ENCODE data around the gene CPNE6. TPM values are rescaled to one million over a fixed set of nuclear protein-coding genes. Genes with fewer than 3 reads are reported as not detected.

Gene CPNE6
- total and polyA plus RNA-seq, 2 of the 13 experiments (the other 11 are each of a cell fraction or from before 2014, with no cell fraction given) = not detected

DNA sequence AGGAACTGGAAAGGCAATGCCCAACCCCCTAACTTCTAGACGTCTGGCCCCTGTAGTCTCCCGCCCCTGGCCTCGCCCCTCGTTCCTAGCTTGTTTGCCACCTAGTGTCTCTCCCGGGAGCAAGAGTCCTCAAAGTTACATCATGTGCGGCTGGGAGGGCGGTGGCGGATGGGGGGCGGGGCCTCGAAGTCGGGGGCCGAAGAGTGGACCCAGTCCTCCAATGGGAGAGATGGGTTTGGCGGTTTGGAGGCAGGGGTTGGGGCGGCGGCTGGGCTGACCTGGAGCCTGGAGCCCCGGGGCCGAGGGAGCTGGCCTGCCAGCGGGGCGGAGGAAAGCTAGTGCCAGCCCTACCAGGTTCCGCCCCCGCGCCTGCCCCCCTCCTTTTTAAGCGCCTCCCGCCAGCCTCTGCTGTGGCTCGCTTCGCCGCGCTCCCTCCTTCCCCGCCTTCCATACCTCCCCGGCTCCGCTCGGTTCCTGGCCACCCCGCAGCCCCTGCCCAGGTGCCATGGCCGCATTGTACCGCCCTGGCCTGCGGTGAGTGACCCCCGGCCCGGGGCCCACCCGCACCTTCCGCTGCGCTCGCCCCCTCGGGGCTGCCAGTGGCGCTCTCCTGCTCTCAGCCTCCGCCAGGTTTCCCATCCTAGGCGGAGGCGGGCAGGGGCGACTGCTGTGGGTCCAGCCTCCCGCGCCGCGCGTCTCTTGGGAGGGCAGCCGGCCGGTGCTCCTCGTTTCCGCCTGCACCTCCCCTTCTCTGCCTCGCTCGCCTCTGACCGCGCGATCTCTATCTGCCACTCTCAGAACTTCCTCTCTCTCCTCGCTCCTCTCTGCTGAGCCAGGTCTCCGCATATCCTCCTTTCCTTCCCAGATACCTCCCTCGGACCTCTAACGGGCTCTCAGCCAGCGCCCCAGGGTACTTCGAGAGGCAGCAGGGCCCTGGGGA is 22.8 kb downstream of the CPNE6 start, which contains the start of gene PCK2 (continued):
- TF ChIP-seq, protein P1, sequence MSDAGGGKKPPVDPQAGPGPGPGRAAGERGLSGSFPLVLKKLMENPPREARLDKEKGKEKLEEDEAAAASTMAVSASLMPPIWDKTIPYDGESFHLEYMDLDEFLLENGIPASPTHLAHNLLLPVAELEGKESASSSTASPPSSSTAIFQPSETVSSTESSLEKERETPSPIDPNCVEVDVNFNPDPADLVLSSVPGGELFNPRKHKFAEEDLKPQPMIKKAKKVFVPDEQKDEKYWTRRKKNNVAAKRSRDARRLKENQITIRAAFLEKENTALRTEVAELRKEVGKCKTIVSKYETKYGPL (CRISPR knock-in tag; IDR thresholded peaks at IDR 0.05) = peak; percentile 93
- peak; percentile 81; the same call in 1 of the 2 replicates for TF ChIP-seq MLLT10 (CRISPR knock-in tag; IDR thresholded peaks at IDR 0.05)
- TF ChIP-seq ZNF839 (CRISPR knock-in tag; IDR thresholded peaks at IDR 0.05; ENCODE audit: borderline replicate concordance) = peak; percentile 75; the same call in 1 of the 2 replicates
- no peak for TF ChIP-seq EED (CRISPR knock-in tag; IDR thresholded peaks at IDR 0.05)
- TF ChIP-seq, protein P2, sequence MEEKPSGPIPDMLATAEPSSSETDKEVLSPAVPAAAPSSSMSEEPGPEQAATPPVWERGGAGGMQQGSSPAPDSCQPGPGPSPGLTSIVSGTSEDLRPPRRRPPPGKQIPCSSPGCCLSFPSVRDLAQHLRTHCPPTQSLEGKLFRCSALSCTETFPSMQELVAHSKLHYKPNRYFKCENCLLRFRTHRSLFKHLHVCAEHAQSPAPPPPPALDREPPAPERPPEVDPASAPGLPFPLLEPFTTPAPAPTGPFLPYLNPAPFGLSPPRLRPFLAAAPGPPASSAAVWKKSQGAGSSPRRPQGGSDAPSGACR (CRISPR knock-in tag; IDR thresholded peaks at IDR 0.05) = no peak
- peak; percentile 96 for TF ChIP-seq HNRNPL (IDR thresholded peaks at IDR 0.05; ENCODE audit: low read depth, low read length)
- no peak for TF ChIP-seq SP4 (CRISPR knock-in tag; IDR thresholded peaks at IDR 0.05)
- no peak for TF ChIP-seq NAIF1 (CRISPR knock-in tag; IDR thresholded peaks at IDR 0.05; ENCODE audit: borderline replicate concordance)
- TF ChIP-seq, protein P3, sequence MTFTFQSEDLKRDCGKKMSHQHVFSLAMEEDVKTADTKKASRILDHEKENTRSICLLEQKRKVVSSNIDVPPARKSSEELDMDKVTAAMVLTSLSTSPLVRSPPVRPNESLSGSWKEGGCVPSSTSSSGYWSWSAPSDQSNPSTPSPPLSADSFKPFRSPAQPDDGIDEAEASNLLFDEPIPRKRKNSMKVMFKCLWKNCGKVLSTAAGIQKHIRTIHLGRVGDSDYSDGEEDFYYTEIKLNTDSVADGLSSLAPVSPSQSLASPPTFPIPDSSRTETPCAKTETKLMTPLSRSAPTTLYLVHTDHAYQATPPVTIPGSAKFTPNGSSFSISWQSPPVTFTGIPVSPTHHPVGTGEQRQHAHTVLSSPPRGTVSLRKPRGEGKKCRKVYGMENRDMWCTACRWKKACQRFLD (CRISPR knock-in tag; IDR thresholded peaks at IDR 0.05; ENCODE audit: borderline replicate concordance) = peak; percentile 93
- TF ChIP-seq, protein P4, sequence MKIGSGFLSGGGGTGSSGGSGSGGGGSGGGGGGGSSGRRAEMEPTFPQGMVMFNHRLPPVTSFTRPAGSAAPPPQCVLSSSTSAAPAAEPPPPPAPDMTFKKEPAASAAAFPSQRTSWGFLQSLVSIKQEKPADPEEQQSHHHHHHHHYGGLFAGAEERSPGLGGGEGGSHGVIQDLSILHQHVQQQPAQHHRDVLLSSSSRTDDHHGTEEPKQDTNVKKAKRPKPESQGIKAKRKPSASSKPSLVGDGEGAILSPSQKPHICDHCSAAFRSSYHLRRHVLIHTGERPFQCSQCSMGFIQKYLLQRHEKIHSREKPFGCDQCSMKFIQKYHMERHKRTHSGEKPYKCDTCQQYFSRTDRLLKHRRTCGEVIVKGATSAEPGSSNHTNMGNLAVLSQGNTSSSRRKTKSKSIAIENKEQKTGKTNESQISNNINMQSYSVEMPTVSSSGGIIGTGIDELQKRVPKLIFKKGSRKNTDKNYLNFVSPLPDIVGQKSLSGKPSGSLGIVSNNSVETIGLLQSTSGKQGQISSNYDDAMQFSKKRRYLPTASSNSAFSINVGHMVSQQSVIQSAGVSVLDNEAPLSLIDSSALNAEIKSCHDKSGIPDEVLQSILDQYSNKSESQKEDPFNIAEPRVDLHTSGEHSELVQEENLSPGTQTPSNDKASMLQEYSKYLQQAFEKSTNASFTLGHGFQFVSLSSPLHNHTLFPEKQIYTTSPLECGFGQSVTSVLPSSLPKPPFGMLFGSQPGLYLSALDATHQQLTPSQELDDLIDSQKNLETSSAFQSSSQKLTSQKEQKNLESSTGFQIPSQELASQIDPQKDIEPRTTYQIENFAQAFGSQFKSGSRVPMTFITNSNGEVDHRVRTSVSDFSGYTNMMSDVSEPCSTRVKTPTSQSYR (CRISPR knock-in tag; IDR thresholded peaks at IDR 0.05; ENCODE audit: borderline replicate concordance) = peak; percentile 91
- peak; percentile 93 for TF ChIP-seq THAP11 (CRISPR knock-in tag; IDR thresholded peaks at IDR 0.05)
- TF ChIP-seq ZBTB21 (CRISPR knock-in tag; IDR thresholded peaks at IDR 0.05) = no peak; the same call in 1 of the 2 replicates
- TF ChIP-seq RFX3 (CRISPR knock-in tag; IDR thresholded peaks at IDR 0.05) = no peak; the same call in 1 of the 2 replicates
- TF ChIP-seq, protein P5, sequence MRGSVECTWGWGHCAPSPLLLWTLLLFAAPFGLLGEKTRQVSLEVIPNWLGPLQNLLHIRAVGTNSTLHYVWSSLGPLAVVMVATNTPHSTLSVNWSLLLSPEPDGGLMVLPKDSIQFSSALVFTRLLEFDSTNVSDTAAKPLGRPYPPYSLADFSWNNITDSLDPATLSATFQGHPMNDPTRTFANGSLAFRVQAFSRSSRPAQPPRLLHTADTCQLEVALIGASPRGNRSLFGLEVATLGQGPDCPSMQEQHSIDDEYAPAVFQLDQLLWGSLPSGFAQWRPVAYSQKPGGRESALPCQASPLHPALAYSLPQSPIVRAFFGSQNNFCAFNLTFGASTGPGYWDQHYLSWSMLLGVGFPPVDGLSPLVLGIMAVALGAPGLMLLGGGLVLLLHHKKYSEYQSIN (CRISPR knock-in tag; IDR thresholded peaks at IDR 0.05; ENCODE audit: borderline replicate concordance) = no peak
- no peak for TF ChIP-seq RFX1 (IDR thresholded peaks at IDR 0.05)
- TF ChIP-seq NR3C1 (CRISPR knock-in tag; IDR thresholded peaks at IDR 0.05) = peak; percentile 92
- TF ChIP-seq, protein P6, sequence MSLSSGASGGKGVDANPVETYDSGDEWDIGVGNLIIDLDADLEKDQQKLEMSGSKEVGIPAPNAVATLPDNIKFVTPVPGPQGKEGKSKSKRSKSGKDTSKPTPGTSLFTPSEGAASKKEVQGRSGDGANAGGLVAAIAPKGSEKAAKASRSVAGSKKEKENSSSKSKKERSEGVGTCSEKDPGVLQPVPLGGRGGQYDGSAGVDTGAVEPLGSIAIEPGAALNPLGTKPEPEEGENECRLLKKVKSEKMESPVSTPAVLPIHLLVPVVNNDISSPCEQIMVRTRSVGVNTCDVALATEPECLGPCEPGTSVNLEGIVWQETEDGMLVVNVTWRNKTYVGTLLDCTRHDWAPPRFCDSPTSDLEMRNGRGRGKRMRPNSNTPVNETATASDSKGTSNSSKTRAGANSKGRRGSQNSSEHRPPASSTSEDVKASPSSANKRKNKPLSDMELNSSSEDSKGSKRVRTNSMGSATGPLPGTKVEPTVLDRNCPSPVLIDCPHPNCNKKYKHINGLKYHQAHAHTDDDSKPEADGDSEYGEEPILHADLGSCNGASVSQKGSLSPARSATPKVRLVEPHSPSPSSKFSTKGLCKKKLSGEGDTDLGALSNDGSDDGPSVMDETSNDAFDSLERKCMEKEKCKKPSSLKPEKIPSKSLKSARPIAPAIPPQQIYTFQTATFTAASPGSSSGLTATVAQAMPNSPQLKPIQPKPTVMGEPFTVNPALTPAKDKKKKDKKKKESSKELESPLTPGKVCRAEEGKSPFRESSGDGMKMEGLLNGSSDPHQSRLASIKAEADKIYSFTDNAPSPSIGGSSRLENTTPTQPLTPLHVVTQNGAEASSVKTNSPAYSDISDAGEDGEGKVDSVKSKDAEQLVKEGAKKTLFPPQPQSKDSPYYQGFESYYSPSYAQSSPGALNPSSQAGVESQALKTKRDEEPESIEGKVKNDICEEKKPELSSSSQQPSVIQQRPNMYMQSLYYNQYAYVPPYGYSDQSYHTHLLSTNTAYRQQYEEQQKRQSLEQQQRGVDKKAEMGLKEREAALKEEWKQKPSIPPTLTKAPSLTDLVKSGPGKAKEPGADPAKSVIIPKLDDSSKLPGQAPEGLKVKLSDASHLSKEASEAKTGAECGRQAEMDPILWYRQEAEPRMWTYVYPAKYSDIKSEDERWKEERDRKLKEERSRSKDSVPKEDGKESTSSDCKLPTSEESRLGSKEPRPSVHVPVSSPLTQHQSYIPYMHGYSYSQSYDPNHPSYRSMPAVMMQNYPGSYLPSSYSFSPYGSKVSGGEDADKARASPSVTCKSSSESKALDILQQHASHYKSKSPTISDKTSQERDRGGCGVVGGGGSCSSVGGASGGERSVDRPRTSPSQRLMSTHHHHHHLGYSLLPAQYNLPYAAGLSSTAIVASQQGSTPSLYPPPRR (CRISPR knock-in tag; IDR thresholded peaks at IDR 0.05; ENCODE audit: borderline replicate concordance) = peak; percentile 16; the same call in 1 of the 2 replicates

Data from HepG2 (cell line).